CD4-positive, alpha-beta T cell (primary cell): ENCODE data around the gene TNF. TPM values are rescaled to one million over a fixed set of nuclear protein-coding genes. Genes with fewer than 3 reads are reported as not detected.

ENCODE experiments used
- ATAC-seq: fragments of 200-7000 bp; cut with Tn5 transposase; one replicate; pipeline ENCODE4 v1.10.0; 2022; ENCODE audit warnings: mild to moderate bottlenecking; ENCODE audit not compliant: poor library complexity
- CTCF ChIA-PET: fragments of 350-600 bp; sonication (Branson Sonifier 250); formaldehyde crosslinking; loops from one replicate; lab custom pipeline; 2021; ENCODE audit warnings: antibody characterized with exemption, inconsistent platforms; lab: Charles Lee
- POLR2A ChIA-PET: fragments of 350-600 bp; sonication (Branson Sonifier 250); formaldehyde crosslinking; loops from one replicate; lab custom pipeline; 2021; ENCODE audit warnings: antibody characterized with exemption, inconsistent platforms; lab: Charles Lee
- DNase-seq, 14 experiments: peaks; one replicate each; pipeline ENCODE4 v3.0.0-alpha.2; 2013 to 2020; ENCODE audit warnings: mixed read lengths in 2 of 14
- H3K27ac ChIP-seq, 2 donors: one replicate each; pipeline versions ENCODE4 v1.5.1 to v1.7.0; 2013; ENCODE audit warnings: low read length in 2 of 2, low read depth in 1 of 2, mild to moderate bottlenecking in 1 of 2
- H3K27me3 ChIP-seq, 2 experiments: 1 replicate in 1 of 2; 2 replicates in 1 of 2; pipeline versions ENCODE4 v1.6.1 to v1.7.0; 2013; ENCODE audit warnings: low read length in 2 of 2, control low read depth in 1 of 2, mild to moderate bottlenecking in 1 of 2, moderate library complexity in 1 of 2; ENCODE audit not compliant: insufficient read depth in 2 of 2, control insufficient read depth in 1 of 2
- H3K36me3 ChIP-seq: one replicate; pipeline ENCODE4 v1.6.1; 2013; ENCODE audit warnings: low read length, control low read depth; ENCODE audit not compliant: insufficient read depth
- H3K4me1 ChIP-seq: one replicate; pipeline ENCODE4 v1.6.1; 2013; ENCODE audit warnings: low read length, control low read depth; ENCODE audit not compliant: insufficient read depth
- H3K4me3 ChIP-seq: one replicate; pipeline ENCODE4 v1.5.1; 2013; ENCODE audit warnings: mild to moderate bottlenecking, low read length, moderate library complexity
- H3K9me3 ChIP-seq, 2 experiments: 1 replicate in 1 of 2; 2 replicates in 1 of 2; pipeline versions ENCODE4 v1.6.1 to v1.7.0; 2013; ENCODE audit warnings: low read length in 2 of 2, mild to moderate bottlenecking in 2 of 2, control low read depth in 1 of 2, moderate library complexity in 1 of 2; ENCODE audit not compliant: control insufficient read depth in 1 of 2, insufficient read depth in 1 of 2
- H3K27ac Mint-ChIP-seq: one replicate; pipeline ENCODE4 v1.8.0; 2020; ENCODE audit warnings: mixed read lengths
- H3K27me3 Mint-ChIP-seq: one replicate; pipeline ENCODE4 v1.8.0; 2021; ENCODE audit warnings: mixed read lengths
- H3K36me3 Mint-ChIP-seq: one replicate; pipeline ENCODE4 v1.8.0; 2021; ENCODE audit warnings: low read depth, mixed read lengths
- H3K4me1 Mint-ChIP-seq: one replicate; pipeline ENCODE4 v1.8.0; 2021; ENCODE audit warnings: low read depth, mixed read lengths
- H3K4me3 Mint-ChIP-seq: one replicate; pipeline ENCODE4 v1.8.0; 2020; ENCODE audit warnings: mild to moderate bottlenecking, mixed read lengths
- H3K9me3 Mint-ChIP-seq: one replicate; pipeline ENCODE4 v1.8.0; 2020; ENCODE audit warnings: mixed read lengths
- CTCF ChIP-seq: fragments of 200-600 bp; IDR thresholded peaks from one replicate; pipeline ENCODE4 v1.8.0; 2022; ENCODE audit warnings: antibody characterized with exemption, mild to moderate bottlenecking
- intact Hi-C, 2 experiments: fragments of 100-400 bp; cut with DNase I in 1 of 2; cut with micrococcal nuclease in 1 of 2; formaldehyde crosslinking; loops; one replicate each; pipeline versions ENCODE4 v1.15.1 to v1.9.0; 2023 to 2025; cut with DNase I, micrococcal nuclease
- total RNA-seq, 174 experiments: library from RNA in 2 of 174; stranded (reverse) in 2 of 174; gene quantifications; one replicate each; pipeline ENCODE4 v1.2.3 and lab custom pipeline; 2021 to 2026

TNF gene
- total RNA-seq, 2 experiments from 2014 or later, result 33.1 to 34.2 TPM

GRCh38 chr6:31609519-31610406 is 34.4 kb downstream of the TNF start:
- no peak overlapping the region for H3K4me3 Mint-ChIP-seq
- no peaks in the 10 kb centered on the region for H3K36me3 ChIP-seq
- TF ChIP-seq CTCF, result no peak
- no peak overlapping the region for H3K4me3 ChIP-seq
- H3K36me3 Mint-ChIP-seq, result no peaks in the 10 kb centered on the region
- no peaks in the 10 kb centered on the region for H3K9me3 ChIP-seq
- intact Hi-C loops, result no loop called here
- H3K27me3 ChIP-seq, result no peaks in the 10 kb centered on the region
- POLR2A ChIA-PET, result no interaction called here
- ATAC-seq (no peak), DNase-seq (no peak)
- H3K4me1 ChIP-seq, result no peaks in the 10 kb centered on the region
- H3K4me1 Mint-ChIP-seq, result peaks cover 4% of the 10 kb centered on the region
- no peaks in the 10 kb centered on the region for H3K9me3 Mint-ChIP-seq
- CTCF ChIA-PET, result interaction anchor here (1.0 to 1.1 kb wide), 2 partner anchors 11 to 28 kb away, joined by 3 to 4 read pairs; no protein-coding TSS in a partner anchor
- H3K27ac ChIP-seq, result no peak overlapping the region
- H3K27ac Mint-ChIP-seq, result no peak overlapping the region
- no peaks in the 10 kb centered on the region for H3K27me3 Mint-ChIP-seq

GRCh38 chr6:31610968-31611367 is 35.6 kb downstream of the TNF start:
- H3K27ac Mint-ChIP-seq, result no peak overlapping the region
- Histone ChIP-seq H3K27me3 (no peaks in the 10 kb centered on the region), H3K4me1 (peaks cover 11% of the 10 kb centered on the region), H3K36me3 (no peaks in the 10 kb centered on the region), H3K9me3 (no peaks in the 10 kb centered on the region), H3K27ac (no peak overlapping the region), H3K4me3 (no peak overlapping the region)
- no peak for TF ChIP-seq CTCF
- intact Hi-C loops, result no loop called here
- peaks cover 17% of the 10 kb centered on the region for H3K4me1 Mint-ChIP-seq
- CTCF ChIA-PET, result interaction anchor here (0.9 to 1.2 kb wide), 2 partner anchors 13 to 14 kb away, joined by 3 read pairs; no protein-coding TSS in a partner anchor
- H3K9me3 Mint-ChIP-seq, result no peaks in the 10 kb centered on the region
- ATAC-seq (no peak), DNase-seq (no peak)
- H3K4me3 Mint-ChIP-seq, result no peak overlapping the region
- POLR2A ChIA-PET, result interaction anchor here (0.6 kb wide), 2 partner anchors 696 to 882 kb away, joined by 3 to 5 read pairs; no protein-coding TSS in a partner anchor
- H3K36me3 Mint-ChIP-seq, result no peaks in the 10 kb centered on the region
- H3K27me3 Mint-ChIP-seq, result no peaks in the 10 kb centered on the region

GRCh38 chr6:31614075-31614619 is 38.8 kb downstream of the TNF start:
- TF ChIP-seq CTCF, result no peak
- CTCF ChIA-PET, result interaction anchor here (0.9 kb wide), 1 partner anchor 17 kb away, joined by 3 read pairs; no protein-coding TSS in a partner anchor
- no peaks in the 10 kb centered on the region for H3K36me3 Mint-ChIP-seq
- Histone ChIP-seq H3K27me3 (no peaks in the 10 kb centered on the region), H3K4me3 (no peak overlapping the region), H3K36me3 (no peaks in the 10 kb centered on the region), H3K9me3 (no peaks in the 10 kb centered on the region), H3K4me1 (peaks cover 21% of the 10 kb centered on the region), H3K27ac (no peak overlapping the region)
- peak overlapping the region; percentile 86 for H3K27ac Mint-ChIP-seq
- peaks cover 29% of the 10 kb centered on the region for H3K4me1 Mint-ChIP-seq
- no peak for ATAC-seq
- H3K27me3 Mint-ChIP-seq, result no peaks in the 10 kb centered on the region
- H3K9me3 Mint-ChIP-seq, result no peaks in the 10 kb centered on the region
- peak overlapping the region; percentile 15 for H3K4me3 Mint-ChIP-seq
- POLR2A ChIA-PET, result no interaction called here
- peak in 1 of 14 experiments; percentile 49 for DNase-seq
- intact Hi-C loops, result no loop called here
